GM12874 (cell line): ENCODE data around the gene DMRTB1.

Source experiments
- TF ChIP-seq, protein P1 (sequence below): IDR thresholded peaks from 2 replicates; pipeline ENCODE4 v1.5.1; 2011; ENCODE audit warnings: low read depth, mild to moderate bottlenecking, control low read depth, low read length, moderate library complexity; ENCODE audit not compliant: insufficient read depth

Gene DMRTB1

DNA sequence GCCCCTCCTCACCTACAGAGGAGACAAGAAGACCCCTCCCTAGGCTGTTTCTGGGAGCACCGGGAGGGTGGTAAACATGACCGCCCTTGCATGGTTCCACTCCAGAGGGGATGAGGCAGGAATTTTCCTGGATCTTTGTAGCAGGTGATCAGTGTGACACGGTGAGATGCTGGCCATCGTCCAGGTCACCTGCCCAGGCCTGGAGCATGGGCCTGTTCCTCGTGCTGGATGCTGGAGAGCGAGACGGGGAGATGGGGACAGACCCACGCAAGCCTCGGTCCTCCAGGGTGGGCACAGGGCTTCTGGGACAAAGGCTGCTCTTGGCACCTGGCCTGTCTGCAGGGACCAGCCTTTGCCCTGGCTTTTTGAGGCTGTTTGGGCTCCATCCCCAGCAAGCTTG is 46.2 kb downstream of the DMRTB1 start:
- TF ChIP-seq, protein P1, sequence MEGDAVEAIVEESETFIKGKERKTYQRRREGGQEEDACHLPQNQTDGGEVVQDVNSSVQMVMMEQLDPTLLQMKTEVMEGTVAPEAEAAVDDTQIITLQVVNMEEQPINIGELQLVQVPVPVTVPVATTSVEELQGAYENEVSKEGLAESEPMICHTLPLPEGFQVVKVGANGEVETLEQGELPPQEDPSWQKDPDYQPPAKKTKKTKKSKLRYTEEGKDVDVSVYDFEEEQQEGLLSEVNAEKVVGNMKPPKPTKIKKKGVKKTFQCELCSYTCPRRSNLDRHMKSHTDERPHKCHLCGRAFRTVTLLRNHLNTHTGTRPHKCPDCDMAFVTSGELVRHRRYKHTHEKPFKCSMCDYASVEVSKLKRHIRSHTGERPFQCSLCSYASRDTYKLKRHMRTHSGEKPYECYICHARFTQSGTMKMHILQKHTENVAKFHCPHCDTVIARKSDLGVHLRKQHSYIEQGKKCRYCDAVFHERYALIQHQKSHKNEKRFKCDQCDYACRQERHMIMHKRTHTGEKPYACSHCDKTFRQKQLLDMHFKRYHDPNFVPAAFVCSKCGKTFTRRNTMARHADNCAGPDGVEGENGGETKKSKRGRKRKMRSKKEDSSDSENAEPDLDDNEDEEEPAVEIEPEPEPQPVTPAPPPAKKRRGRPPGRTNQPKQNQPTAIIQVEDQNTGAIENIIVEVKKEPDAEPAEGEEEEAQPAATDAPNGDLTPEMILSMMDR, result no peak

DNA sequence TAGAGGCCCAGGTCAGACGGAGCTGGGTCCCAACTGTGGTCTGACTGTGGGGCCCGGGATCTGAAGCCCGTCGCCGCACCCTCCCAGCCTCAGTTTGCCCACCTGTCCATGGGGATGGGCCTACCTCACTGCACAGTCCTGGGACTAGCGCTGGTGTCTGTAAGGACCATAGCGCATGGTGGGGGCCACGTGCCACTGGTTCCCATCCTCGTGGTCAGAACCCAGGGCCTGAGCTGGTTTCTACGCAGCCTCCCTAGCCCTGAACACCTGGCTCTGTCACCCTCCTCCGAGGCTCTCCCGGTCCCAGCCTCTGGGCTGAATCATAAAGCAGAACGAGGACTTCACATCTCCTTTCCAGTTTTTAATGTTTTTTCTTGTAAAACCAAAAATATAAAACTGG is 46.7 kb downstream of the DMRTB1 start:
- TF ChIP-seq, protein P1, result no peak

DNA sequence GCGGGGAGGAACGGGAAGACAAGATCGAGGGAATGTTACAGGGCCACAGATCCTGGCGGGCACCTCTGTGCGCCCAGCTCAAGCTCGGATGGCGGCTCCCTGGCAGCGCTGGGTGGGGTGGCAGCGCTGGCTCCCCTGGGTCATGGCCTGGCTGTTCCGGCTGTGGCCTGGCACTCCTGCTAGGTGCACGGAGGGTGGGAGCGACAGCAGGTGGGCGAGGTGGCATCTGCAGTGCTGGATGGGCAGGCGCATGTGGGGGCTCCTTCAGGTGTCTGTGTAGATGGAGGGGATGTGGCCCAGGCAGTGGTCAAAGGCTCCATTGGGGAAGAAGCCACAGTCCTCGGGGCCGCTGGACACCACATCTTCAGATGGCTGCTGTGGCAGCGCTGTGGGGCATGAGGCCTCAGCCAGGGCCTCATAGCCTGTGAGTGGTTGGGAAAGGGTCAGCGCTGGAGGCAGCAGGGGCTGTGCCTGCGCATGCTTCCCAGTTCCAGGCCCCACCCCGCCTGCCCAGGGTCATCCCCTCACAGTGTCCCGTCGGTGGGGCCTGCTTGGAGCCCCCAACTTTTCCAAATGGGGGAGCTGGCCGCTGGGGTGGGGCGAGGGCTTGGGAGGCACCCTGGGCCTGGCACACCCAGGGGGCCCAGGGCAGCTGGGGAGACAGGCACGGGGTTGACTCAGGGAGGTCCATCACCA is 47.3 kb downstream of the DMRTB1 start:
- TF ChIP-seq, protein P1, result no peak

DNA sequence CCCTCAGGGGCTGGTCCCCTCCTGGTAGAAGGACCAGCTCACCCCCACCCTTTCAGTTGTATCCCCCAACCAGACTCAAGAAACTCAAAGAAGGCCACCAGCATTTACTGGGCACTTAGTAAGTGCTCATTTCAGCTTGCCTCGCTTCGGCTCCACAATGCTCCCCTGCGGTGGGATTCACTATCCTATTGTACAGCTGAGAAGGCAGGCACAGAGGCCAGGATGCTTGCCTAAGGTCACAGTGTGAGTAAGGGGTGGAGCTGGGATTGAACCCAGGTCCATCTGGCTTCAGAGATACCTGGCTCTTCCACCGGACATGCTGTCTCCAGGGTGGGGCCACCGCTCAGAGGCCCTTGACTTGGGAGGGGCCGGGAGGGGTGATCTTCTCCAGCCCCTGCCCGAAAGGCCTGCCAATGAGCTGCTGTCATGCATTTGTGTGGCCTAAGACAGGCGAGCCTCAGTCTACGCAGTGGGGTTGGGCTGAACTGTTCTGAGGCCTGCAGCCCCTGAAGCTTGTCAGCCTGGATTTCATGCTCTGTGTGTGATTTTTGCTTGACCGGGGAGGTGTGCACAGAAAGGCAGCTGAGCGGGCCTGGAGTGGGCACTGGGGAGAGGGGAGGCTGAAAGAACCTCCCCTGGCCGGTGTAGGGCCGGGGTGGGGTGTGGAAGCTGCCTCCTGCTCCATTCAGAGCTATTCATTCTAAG is 48.1 kb downstream of the DMRTB1 start:
- TF ChIP-seq, protein P1, result no peak

DNA sequence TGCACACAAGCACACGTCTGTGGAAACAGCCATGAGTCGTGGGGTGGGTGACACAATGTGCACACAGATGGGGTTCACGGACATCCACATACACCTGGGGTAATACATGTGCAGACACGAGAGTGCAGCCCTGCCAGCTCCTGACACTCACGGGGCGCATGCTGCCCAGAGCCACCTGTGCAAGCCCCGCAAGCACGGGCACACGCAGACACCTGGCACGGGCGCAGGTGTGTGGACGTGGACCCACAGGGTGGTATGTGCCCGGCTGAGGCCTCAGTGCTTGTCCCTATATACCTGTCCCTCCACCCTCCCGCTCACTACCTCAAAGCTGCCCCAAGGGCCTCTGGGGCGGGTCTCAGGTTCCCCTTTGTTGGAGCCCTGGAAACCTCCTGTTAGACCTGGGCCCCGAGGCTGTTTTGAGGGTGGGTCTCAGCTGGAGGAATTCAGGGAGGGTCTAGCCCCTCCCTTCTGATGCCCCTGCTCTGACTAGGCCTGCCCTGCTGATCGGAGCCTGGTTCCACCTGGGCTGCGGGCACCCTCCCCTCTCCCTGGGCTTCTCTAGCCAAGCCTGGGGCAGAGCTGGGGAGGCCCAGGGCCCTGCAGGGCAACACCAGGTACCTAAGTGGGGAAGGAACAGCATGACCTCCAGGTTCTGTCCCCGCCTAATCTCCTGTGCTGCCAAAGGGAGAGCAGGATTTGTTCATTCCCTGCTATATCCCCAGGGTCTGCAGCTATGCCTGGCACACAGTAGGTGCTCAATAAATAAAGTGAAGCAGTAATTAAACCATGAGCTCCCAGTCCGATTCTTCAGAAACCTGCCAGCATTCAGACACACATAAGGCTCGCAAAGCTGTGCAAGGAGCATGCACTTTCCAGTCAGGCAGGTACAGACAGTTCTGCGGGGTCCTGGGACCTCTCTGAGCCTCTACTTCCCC is 49.1 kb downstream of the DMRTB1 start:
- TF ChIP-seq, protein P1, result no peak

DNA sequence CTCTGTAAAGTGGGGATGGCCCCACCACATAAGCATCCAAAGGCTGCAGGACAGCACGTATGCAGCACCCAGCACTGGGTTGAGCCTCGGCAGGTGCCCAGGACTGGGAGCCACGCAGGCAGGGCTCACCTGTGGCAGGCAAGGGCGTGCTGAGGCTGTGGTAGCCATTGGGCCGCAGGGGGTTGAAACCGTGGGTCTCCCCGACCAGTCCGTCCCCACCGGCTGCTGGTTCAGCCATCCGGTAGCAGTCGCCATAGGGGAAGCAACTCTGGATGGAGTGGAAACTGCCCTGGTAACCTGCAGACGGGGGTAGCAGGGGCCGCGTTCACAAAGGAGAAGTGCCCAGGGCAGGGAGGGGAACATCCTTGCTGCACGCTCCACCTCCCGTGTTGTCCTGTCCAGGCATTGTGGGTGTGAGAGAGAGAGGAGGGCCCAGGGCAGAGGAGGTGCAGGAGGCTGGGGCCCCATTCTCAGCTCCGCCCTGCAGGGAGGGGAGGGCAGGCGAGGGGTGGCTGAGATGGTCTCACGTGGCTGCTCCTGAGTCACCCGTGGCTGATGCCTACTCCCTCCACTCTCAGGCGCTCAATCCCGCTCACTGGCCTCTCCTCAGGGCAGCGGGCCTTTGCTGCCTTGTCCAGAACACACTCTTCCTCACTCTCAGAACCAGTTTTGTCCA is 49.9 kb downstream of the DMRTB1 start:
- TF ChIP-seq, protein P1, result no peak

DNA sequence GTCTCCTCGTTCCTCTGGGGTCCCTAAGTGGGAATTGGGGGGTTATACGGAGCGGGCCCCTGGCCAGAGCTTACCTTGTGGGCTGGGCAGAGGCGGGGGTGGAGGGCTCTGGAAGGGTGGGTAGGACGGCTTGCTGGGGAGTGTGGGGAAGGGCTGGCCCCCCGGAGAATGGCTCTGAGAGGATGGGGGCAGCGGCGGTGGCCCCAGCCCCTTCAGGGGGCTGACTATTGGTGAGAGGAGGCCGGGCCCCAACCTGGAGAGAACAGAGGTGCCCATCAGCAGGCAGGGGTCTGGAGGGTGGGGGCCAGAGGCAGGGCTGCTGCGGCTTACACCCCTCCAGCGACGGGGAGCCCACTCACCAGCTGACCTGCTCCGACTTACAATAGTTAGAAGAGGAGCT is 50.6 kb downstream of the DMRTB1 start:
- TF ChIP-seq, protein P1, result no peak
